Activated T-helper 17 cell treated with anti-CD3 and anti-CD28 coated beads, Interleukin-2, amount 50 U/mL, for 72 hours (primary cell): ENCODE data around the gene SLC22A25. TPM values are rescaled to one million over a fixed set of nuclear protein-coding genes. Genes with fewer than 3 reads are reported as not detected.

ENCODE experiments used
- total RNA-seq, 2 donors: library from RNA; stranded (reverse); gene quantifications; one replicate each; pipeline ENCODE4 v1.2.3, GENCODE V29; 2022

The SLC22A25 gene
- total RNA-seq, 2 donors from 2014 or later: not detected

Other genes starting within 250 kb of the SLC22A25 start
- gene SLC22A8, start 227.8 kb downstream of the SLC22A25 start, total RNA-seq: not detected
- not detected for gene SLC22A24, start 99.4 kb downstream of the SLC22A25 start, total RNA-seq
- not detected for gene SLC22A9, start 126.2 kb upstream of the SLC22A25 start, total RNA-seq
- gene PLAAT5, start 247.6 kb upstream of the SLC22A25 start, total RNA-seq: under 1 TPM in 1 of 2 donors, not detected in 1; 0.11 TPM